ENCODE data around the gene GLIS1.

Gene GLIS1

GRCh38 chr1:53731779-53732305 lies 7.1 kb downstream of the GLIS1 start:
- no peak overlapping the region for H3K27ac Mint-ChIP-seq
- H3K27me3 Mint-ChIP-seq, result peaks cover 39% of the 10 kb centered on the region
- H3K9me3 Mint-ChIP-seq, result no peaks in the 10 kb centered on the region
- no peaks in the 10 kb centered on the region for H3K36me3 Mint-ChIP-seq (ENCODE audit: low read depth)
- DNase-seq, result no peak
- H3K4me1 Mint-ChIP-seq (ENCODE audit: low read depth), result no peaks in the 10 kb centered on the region
- no peak overlapping the region for H3K4me3 Mint-ChIP-seq

- Mint-ChIP-seq H3K36me3 (ENCODE audit: low read depth) (no peaks in the 10 kb centered on the region), H3K4me1 (ENCODE audit: low read depth) (no peaks in the 10 kb centered on the region), H3K4me3 (no peak overlapping the region), H3K9me3 (no peaks in the 10 kb centered on the region), H3K27ac (no peak overlapping the region), H3K27me3 (peaks cover 31% of the 10 kb centered on the region)
- no peak for DNase-seq
Observed at GRCh38 chr1:53731043-53731600, 7.8 kb downstream of the GLIS1 start.

- peaks cover 24% of the 10 kb centered on the region for H3K27me3 Mint-ChIP-seq
- no peaks in the 10 kb centered on the region for H3K9me3 Mint-ChIP-seq
- no peak overlapping the region for H3K4me3 Mint-ChIP-seq
- H3K4me1 Mint-ChIP-seq (ENCODE audit: low read depth), result no peaks in the 10 kb centered on the region
- no peaks in the 10 kb centered on the region for H3K36me3 Mint-ChIP-seq (ENCODE audit: low read depth)
- DNase-seq, result no peak
- no peak overlapping the region for H3K27ac Mint-ChIP-seq
Observed at GRCh38 chr1:53730224-53730865, 8.6 kb downstream of the GLIS1 start.

GRCh38 chr1:53729456-53730223 lies 9.3 kb downstream of the GLIS1 start:
- DNase-seq, result no peak
- H3K4me1 Mint-ChIP-seq (ENCODE audit: low read depth), result no peaks in the 10 kb centered on the region
- no peaks in the 10 kb centered on the region for H3K36me3 Mint-ChIP-seq (ENCODE audit: low read depth)
- no peak overlapping the region for H3K4me3 Mint-ChIP-seq
- H3K27me3 Mint-ChIP-seq, result peaks cover 17% of the 10 kb centered on the region
- no peak overlapping the region for H3K27ac Mint-ChIP-seq
- H3K9me3 Mint-ChIP-seq, result no peaks in the 10 kb centered on the region

GRCh38 chr1:53728702-53729455 lies 10.1 kb downstream of the GLIS1 start:
- Mint-ChIP-seq H3K36me3 (ENCODE audit: low read depth) (no peaks in the 10 kb centered on the region), H3K9me3 (no peaks in the 10 kb centered on the region), H3K27ac (no peak overlapping the region), H3K4me1 (ENCODE audit: low read depth) (no peaks in the 10 kb centered on the region), H3K27me3 (peaks cover 11% of the 10 kb centered on the region), H3K4me3 (no peak overlapping the region)
- no peak for DNase-seq

GRCh38 chr1:53728196-53728595 lies 10.8 kb downstream of the GLIS1 start:
- no peak for DNase-seq
- H3K4me1 Mint-ChIP-seq (ENCODE audit: low read depth), result no peaks in the 10 kb centered on the region
- H3K4me3 Mint-ChIP-seq, result no peak overlapping the region
- H3K36me3 Mint-ChIP-seq (ENCODE audit: low read depth), result no peaks in the 10 kb centered on the region
- H3K9me3 Mint-ChIP-seq, result no peaks in the 10 kb centered on the region
- no peak overlapping the region for H3K27ac Mint-ChIP-seq
- peaks cover 5% of the 10 kb centered on the region for H3K27me3 Mint-ChIP-seq

- Mint-ChIP-seq H3K4me1 (ENCODE audit: low read depth) (no peaks in the 10 kb centered on the region), H3K9me3 (no peaks in the 10 kb centered on the region), H3K4me3 (no peak overlapping the region), H3K36me3 (ENCODE audit: low read depth) (no peaks in the 10 kb centered on the region), H3K27me3 (peaks cover 5% of the 10 kb centered on the region), H3K27ac (no peak overlapping the region)
- DNase-seq, result no peak
Observed at GRCh38 chr1:53727461-53728092, 11.4 kb downstream of the GLIS1 start.

- no peaks in the 10 kb centered on the region for H3K4me1 Mint-ChIP-seq (ENCODE audit: low read depth)
- H3K9me3 Mint-ChIP-seq, result no peaks in the 10 kb centered on the region
- no peaks in the 10 kb centered on the region for H3K36me3 Mint-ChIP-seq (ENCODE audit: low read depth)
- no peak overlapping the region for H3K4me3 Mint-ChIP-seq
- DNase-seq, result no peak
- peaks cover 5% of the 10 kb centered on the region for H3K27me3 Mint-ChIP-seq
- no peak overlapping the region for H3K27ac Mint-ChIP-seq
Observed at GRCh38 chr1:53726009-53726600, 12.9 kb downstream of the GLIS1 start.

- no peak for DNase-seq
- H3K27ac Mint-ChIP-seq, result no peak overlapping the region
- no peaks in the 10 kb centered on the region for H3K4me1 Mint-ChIP-seq (ENCODE audit: low read depth)
- no peaks in the 10 kb centered on the region for H3K9me3 Mint-ChIP-seq
- H3K27me3 Mint-ChIP-seq, result no peaks in the 10 kb centered on the region
- no peak overlapping the region for H3K4me3 Mint-ChIP-seq
- no peaks in the 10 kb centered on the region for H3K36me3 Mint-ChIP-seq (ENCODE audit: low read depth)
Observed at GRCh38 chr1:53725238-53725689, 13.7 kb downstream of the GLIS1 start.

- Mint-ChIP-seq H3K27me3 (peaks cover 8% of the 10 kb centered on the region), H3K36me3 (ENCODE audit: low read depth) (no peaks in the 10 kb centered on the region), H3K4me3 (no peak overlapping the region), H3K4me1 (ENCODE audit: low read depth) (no peaks in the 10 kb centered on the region), H3K27ac (no peak overlapping the region), H3K9me3 (no peaks in the 10 kb centered on the region)
- no peak for DNase-seq
Observed at GRCh38 chr1:53722025-53722424, 16.9 kb downstream of the GLIS1 start.

- Mint-ChIP-seq H3K36me3 (ENCODE audit: low read depth) (no peaks in the 10 kb centered on the region), H3K27ac (no peak overlapping the region), H3K27me3 (peaks cover 8% of the 10 kb centered on the region), H3K4me1 (ENCODE audit: low read depth) (no peaks in the 10 kb centered on the region), H3K4me3 (no peak overlapping the region), H3K9me3 (no peaks in the 10 kb centered on the region)
- no peak for DNase-seq
Observed at GRCh38 chr1:53721088-53721487, 17.9 kb downstream of the GLIS1 start.

- Mint-ChIP-seq H3K27me3 (peaks cover 8% of the 10 kb centered on the region), H3K4me1 (ENCODE audit: low read depth) (no peaks in the 10 kb centered on the region), H3K4me3 (no peak overlapping the region), H3K27ac (no peak overlapping the region), H3K36me3 (ENCODE audit: low read depth) (no peaks in the 10 kb centered on the region), H3K9me3 (no peaks in the 10 kb centered on the region)
- no peak for DNase-seq
Observed at GRCh38 chr1:53719469-53719868, 19.5 kb downstream of the GLIS1 start.

GRCh38 chr1:53718443-53718842 lies 20.5 kb downstream of the GLIS1 start:
- Mint-ChIP-seq H3K9me3 (no peaks in the 10 kb centered on the region), H3K4me3 (no peak overlapping the region), H3K27me3 (peaks cover 8% of the 10 kb centered on the region), H3K36me3 (ENCODE audit: low read depth) (no peaks in the 10 kb centered on the region), H3K27ac (no peak overlapping the region), H3K4me1 (ENCODE audit: low read depth) (no peaks in the 10 kb centered on the region)
- no peak for DNase-seq

Data from activated T-cell treated with anti-CD3 and anti-CD28 coated beads, Interleukin-2, amount 50 U/mL, for 24 hours (primary cell).